Adipocyte (in vitro differentiated cells): Measurements from ENCODE around the gene CYTH1.

Source experiments
- DNase-seq: peaks from one replicate; pipeline ENCODE4 v3.0.0-alpha.2; 2015; ENCODE audit warnings: low read depth
- H3K27me3 ChIP-seq: replicated peaks from 2 replicates; pipeline ENCODE4 v1.7.0; 2013; ENCODE audit warnings: mild to moderate bottlenecking, low read length, moderate library complexity; ENCODE audit not compliant: control insufficient read depth, insufficient read depth
- H3K36me3 ChIP-seq: 2 replicates; pipeline ENCODE4 v1.7.0; 2013; ENCODE audit warnings: low read length, mild to moderate bottlenecking, moderate library complexity; ENCODE audit not compliant: control insufficient read depth, insufficient read depth, severe bottlenecking
- H3K4me1 ChIP-seq: 2 replicates; pipeline ENCODE4 v1.7.0; 2013; ENCODE audit warnings: mild to moderate bottlenecking, low read length, moderate library complexity; ENCODE audit not compliant: control insufficient read depth, insufficient read depth
- H3K4me3 ChIP-seq: 2 replicates; pipeline ENCODE4 v1.7.0; 2013; ENCODE audit warnings: mild to moderate bottlenecking, low read length, moderate library complexity
- H3K9ac ChIP-seq: 2 replicates; pipeline ENCODE4 v1.7.0; 2013; ENCODE audit warnings: mild to moderate bottlenecking, low read length, moderate library complexity
- H3K9me3 ChIP-seq: 2 replicates; pipeline ENCODE4 v1.7.0; 2013; ENCODE audit warnings: mild to moderate bottlenecking, low read length, moderate library complexity; ENCODE audit not compliant: control insufficient read depth

Gene CYTH1

GRCh38 chr17:78803186-78803845 is 21.2 kb upstream of the CYTH1 start:
- H3K36me3 ChIP-seq = peaks cover 74% of the 10 kb centered on the region
- no peaks in the 10 kb centered on the region for H3K27me3 ChIP-seq

DNA sequence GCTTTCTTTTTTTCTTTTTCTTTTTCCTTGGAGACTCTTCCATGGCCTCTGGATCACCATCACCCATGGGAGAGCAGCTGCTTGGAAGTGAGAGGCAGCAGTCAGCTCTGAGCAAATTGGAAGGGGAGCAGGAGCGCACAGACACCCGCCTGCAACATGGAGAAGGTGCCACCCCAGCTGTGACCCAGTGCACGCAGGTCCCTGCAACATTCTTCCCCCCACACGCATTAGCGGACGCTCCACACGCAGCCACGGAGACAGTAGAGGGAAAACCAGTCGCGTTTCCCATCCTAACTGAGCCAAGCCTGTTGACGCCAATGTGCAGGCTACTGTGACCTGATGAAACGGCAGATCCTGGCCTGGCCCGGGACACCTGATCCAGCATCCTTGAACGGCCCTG is 20.4 kb upstream of the CYTH1 start:
- no peaks in the 10 kb centered on the region for H3K4me1 ChIP-seq
- H3K27me3 ChIP-seq = no peaks in the 10 kb centered on the region
- H3K9me3 ChIP-seq = no peaks in the 10 kb centered on the region
- no peak overlapping the region for H3K9ac ChIP-seq
- DNase-seq = no peak
- H3K4me3 ChIP-seq = no peak overlapping the region
- H3K36me3 ChIP-seq = peaks cover 74% of the 10 kb centered on the region

More at GRCh38 chr17:78803186-78803845, 21.2 kb upstream of the CYTH1 start:
- DNase-seq = no peak
- Histone ChIP-seq H3K9me3 (no peaks in the 10 kb centered on the region), H3K9ac (no peak overlapping the region), H3K4me1 (no peaks in the 10 kb centered on the region), H3K4me3 (no peak overlapping the region)

GRCh38 chr17:78802008-78802407 is 19.9 kb upstream of the CYTH1 start:
- no peak overlapping the region for H3K9ac ChIP-seq
- no peaks in the 10 kb centered on the region for H3K27me3 ChIP-seq
- H3K36me3 ChIP-seq = peaks cover 74% of the 10 kb centered on the region
- DNase-seq = no peak
- H3K9me3 ChIP-seq = no peaks in the 10 kb centered on the region
- H3K4me3 ChIP-seq = no peak overlapping the region
- peaks cover 2% of the 10 kb centered on the region for H3K4me1 ChIP-seq

DNA sequence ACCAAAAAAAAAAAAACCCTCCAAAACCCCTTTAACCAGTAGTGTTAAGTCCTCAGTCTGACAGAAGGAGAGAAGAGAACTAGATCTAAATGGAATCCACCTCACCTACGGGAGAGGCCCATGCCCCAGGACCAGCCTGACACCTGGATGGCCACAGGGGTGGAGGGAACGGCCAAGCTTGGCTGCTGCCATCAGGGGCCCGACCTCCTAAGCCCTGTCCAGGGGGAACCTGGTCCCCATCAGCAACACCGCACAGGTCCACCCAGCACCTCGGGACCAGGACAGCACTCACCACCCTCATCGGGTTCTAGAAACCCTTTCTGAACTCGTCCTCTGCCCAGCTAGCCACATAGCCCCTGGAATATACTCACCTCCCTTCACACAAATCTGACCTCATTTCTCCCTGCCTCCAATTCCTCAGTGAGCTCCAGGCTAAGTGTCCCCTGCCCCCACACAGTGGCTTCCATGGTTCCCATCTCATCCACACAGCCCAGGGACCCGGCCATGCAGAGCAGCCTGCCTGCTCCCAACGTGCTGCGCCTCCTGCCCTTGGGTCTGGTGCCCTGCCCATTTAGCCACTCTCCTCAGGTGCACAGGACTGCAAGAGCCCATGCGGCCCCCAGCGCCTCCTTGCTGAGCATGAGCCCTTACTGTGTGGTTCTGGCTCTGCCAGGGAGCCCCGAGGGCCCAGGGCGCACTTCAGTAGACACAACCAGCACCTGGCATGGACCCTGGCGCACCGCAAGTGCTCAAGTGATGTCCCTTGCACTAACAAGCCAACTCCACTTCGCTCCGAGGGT is 18.3 kb upstream of the CYTH1 start:
- peaks cover 4% of the 10 kb centered on the region for H3K4me1 ChIP-seq
- DNase-seq = no peak
- H3K27me3 ChIP-seq = no peaks in the 10 kb centered on the region
- no peak overlapping the region for H3K9ac ChIP-seq
- H3K36me3 ChIP-seq = peaks cover 74% of the 10 kb centered on the region
- no peaks in the 10 kb centered on the region for H3K9me3 ChIP-seq
- H3K4me3 ChIP-seq = no peak overlapping the region

DNA sequence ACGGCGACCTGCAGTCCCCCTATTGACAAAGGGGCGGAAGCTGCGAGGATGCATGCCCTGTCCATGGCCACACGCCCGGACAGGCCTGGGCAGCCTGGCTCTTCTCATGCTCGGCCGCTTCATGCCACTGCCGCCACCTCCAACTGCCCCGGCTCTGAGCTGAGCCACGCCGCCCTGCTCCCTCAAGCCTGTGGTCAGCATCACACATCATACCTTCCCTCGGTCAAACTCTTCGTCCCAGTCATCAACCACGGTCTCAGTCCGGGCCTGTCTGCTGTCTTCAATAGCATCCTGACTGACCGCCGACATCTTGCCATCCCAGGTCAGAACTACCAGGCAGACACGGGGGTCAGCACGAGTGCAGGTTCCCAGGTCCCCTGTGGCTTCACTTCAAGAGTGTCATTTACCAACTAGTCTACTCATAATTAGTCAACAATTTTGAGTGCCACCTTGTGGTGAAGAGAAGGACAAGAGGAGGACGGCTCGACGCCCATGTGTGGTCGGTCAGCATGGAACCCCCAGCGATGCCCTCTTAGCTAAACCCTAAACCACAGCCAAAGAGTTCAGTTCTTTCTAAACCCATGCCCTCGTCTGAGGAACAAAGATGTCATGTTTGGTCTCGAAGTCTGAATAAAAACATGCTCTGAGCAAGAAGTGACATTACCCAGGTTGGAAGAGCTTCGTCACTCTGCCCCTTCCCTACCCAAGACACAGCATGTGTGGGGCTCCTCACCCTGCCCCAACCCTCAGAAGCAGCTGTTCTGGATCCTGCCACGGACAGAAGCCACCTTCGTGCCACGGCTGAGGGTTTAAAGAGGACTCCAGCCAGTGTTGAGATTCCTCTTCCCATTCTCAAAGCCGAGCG is 16.9 kb upstream of the CYTH1 start:
- H3K27me3 ChIP-seq = no peaks in the 10 kb centered on the region
- peaks cover 4% of the 10 kb centered on the region for H3K4me1 ChIP-seq
- peak; percentile 46 for DNase-seq
- H3K9me3 ChIP-seq = no peaks in the 10 kb centered on the region
- no peak overlapping the region for H3K9ac ChIP-seq
- no peak overlapping the region for H3K4me3 ChIP-seq
- H3K36me3 ChIP-seq = peaks cover 77% of the 10 kb centered on the region

DNA sequence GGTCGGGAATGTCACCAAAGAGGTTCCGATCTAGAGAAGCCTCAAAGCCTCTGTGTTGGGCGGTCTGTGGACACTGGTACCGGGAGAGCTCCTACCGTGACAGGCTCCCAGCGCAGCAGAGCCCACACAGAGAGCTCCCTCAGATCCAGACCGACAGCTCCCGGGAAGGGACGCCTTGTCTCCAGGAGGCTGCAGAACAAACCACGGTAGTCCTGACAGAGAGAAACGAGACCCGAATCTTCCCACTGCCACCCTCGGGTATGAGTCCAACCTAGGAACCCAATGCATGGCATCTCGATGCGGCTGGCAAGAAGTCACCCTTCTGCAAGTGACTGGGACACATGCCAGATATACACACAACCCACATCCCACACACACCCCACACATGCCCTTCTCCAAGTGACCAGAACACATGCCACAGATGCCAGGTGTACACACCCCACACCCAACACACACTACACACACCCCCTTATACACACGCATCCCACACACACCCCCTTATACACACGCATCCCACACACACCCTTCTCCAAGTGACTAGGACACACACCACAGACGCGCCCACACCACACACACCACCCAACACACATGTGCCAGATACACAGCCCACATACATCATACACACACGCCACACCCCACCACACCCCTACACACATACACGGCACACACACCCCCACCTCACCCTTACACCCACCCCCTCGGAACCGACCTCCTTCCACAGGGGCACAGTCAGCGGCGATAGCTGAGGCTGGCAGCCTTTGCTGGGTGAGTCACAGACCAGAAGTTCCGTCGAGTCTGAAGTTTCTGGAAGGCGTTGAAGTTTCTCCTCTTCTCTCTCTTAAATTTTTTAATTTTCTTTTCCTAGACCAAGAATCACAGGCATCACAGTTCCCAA is 15.9 kb upstream of the CYTH1 start:
- Histone ChIP-seq H3K4me1 (peaks cover 4% of the 10 kb centered on the region), H3K27me3 (no peaks in the 10 kb centered on the region), H3K9ac (no peak overlapping the region), H3K9me3 (no peaks in the 10 kb centered on the region), H3K36me3 (peaks cover 76% of the 10 kb centered on the region), H3K4me3 (no peak overlapping the region)
- DNase-seq = no peak

DNA sequence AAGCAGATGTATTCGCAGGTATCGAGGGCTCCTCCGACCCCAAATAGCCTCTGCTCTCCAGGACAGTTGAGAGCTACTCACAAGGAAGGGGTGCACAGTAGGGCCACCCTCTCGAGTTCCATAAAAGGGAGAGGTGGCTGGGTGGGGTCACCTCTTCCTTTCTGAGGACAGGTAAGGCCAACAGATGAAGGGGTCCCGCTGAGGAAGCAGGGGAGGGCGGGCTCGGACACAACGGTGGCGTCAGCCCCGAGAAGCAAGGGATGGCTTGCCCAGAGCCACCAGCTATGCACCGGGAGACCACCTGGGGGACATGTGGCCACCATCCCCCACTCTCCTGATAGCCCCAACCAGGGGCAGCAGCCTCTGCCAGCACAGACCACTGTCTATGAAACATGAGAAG is 15.1 kb upstream of the CYTH1 start:
- H3K36me3 ChIP-seq = peaks cover 69% of the 10 kb centered on the region
- H3K27me3 ChIP-seq = no peaks in the 10 kb centered on the region

DNA sequence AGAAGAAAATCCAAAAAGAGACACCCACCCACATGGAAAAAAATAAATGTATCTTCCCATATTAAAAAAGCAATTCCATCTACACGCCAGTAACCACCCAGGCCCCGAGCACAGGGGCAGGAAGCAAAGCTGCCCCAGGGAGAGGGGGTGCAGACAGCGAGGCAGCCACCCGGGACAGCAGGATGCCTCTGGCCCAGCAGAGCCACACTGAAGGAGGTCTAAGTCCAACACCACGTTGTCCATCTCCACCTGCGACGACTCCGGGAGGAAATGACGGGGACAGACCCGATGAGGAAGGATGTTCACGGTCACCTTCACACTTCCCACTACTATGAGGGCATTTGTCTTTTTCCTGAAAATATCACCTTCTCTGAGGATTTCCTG is 14.4 kb upstream of the CYTH1 start:
- H3K9ac ChIP-seq = no peak overlapping the region
- no peaks in the 10 kb centered on the region for H3K27me3 ChIP-seq
- H3K4me3 ChIP-seq = no peak overlapping the region
- no peak for DNase-seq
- H3K36me3 ChIP-seq = peaks cover 65% of the 10 kb centered on the region
- H3K4me1 ChIP-seq = peaks cover 12% of the 10 kb centered on the region
- H3K9me3 ChIP-seq = no peaks in the 10 kb centered on the region

More for the DNA sequence above, 15.1 kb upstream of the CYTH1 start:
- no peak for DNase-seq
- Histone ChIP-seq H3K9ac (no peak overlapping the region), H3K4me1 (peaks cover 5% of the 10 kb centered on the region), H3K4me3 (no peak overlapping the region), H3K9me3 (no peaks in the 10 kb centered on the region)

DNA sequence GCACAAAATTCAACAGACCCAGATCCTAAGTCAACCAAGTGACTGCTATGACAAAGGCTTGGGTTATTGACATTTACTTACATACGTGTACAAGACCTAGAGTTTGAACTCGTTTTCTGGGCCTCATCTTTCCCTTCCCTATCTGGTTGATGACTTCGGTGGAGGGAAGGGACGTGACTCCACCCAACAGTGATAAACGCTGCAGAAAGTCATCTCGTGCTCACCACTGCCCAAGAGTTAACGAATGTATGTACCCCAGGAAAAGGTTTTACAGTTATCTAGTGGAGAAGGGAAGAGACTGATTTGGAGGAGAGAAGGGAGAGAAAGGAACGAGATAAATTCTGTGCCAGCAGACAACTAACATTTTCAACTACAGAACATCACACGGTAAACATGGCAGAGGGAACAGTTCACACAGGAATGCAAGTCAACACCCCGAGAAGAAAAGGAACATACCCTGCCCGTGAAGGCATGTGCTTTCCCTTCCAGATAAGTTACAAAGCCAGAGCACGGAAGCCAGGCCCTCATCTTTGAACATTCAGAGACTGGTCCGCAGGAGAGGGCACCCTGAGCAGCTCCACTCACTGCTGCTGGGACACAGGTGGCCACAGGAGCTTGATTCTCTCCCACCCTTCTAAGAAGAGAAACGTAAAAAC is 13.9 kb upstream of the CYTH1 start:
- DNase-seq = no peak
- H3K36me3 ChIP-seq = peaks cover 61% of the 10 kb centered on the region

GRCh38 chr17:78794864-78795640 is 13.0 kb upstream of the CYTH1 start:
- peaks cover 27% of the 10 kb centered on the region for H3K4me1 ChIP-seq
- DNase-seq = no peak
- H3K36me3 ChIP-seq = peaks cover 61% of the 10 kb centered on the region
- no peaks in the 10 kb centered on the region for H3K9me3 ChIP-seq
- no peak overlapping the region for H3K9ac ChIP-seq
- H3K4me3 ChIP-seq = no peak overlapping the region
- no peaks in the 10 kb centered on the region for H3K27me3 ChIP-seq

More for the DNA sequence above, 13.9 kb upstream of the CYTH1 start:
- Histone ChIP-seq H3K4me3 (no peak overlapping the region), H3K27me3 (no peaks in the 10 kb centered on the region), H3K9me3 (no peaks in the 10 kb centered on the region), H3K4me1 (peaks cover 17% of the 10 kb centered on the region), H3K9ac (no peak overlapping the region)
